Measurements from ENCODE around the gene PRDM16. TPM values are rescaled to one million over a fixed set of nuclear protein-coding genes. Genes with fewer than 3 reads are reported as not detected.

PRDM16 gene
- total RNA-seq, 1 experiment from 2014 or later, result 5.3 TPM

DNA sequence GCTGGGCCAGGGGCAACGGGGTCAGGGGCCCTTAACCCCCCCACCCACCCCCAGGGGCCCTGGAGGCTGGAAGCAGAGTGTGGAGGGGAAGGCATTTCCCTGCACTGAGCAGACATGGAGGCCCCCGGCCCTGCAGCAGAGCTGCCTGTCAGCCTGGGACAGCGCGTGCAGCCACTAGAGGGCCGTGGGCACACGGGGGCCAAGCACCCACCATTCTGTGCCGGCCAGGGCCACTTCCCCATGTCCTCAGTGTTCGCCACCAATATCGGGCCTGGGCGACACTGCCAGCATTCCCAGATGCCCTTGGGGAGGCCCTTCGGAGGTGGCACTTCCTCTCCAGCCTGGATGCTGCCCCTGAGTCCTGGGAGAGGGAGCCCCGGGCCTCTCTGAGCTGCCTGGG, 362.3 kb downstream of the PRDM16 start:
- H3K4me1 ChIP-seq, result no peaks in the 10 kb centered on the region
- H3K27me3 ChIP-seq (replicated peaks; ENCODE audit: control insufficient read depth, insufficient read depth, low read length), result no peaks in the 10 kb centered on the region
- Mint-ChIP-seq H3K4me3 (ENCODE audit: unreplicated experiment) (no peak overlapping the region), H3K27me3 (ENCODE audit: insufficient read depth, unreplicated experiment) (peaks cover 3% of the 10 kb centered on the region), H3K9me3 (ENCODE audit: unreplicated experiment) (no peaks in the 10 kb centered on the region), H3K4me1 (ENCODE audit: low read depth, unreplicated experiment) (no peaks in the 10 kb centered on the region), H3K27ac (ENCODE audit: unreplicated experiment) (no peak overlapping the region), H3K36me3 (ENCODE audit: insufficient read depth, unreplicated experiment) (no peaks in the 10 kb centered on the region)
- POLR2A ChIA-PET, result no interaction called here
- TF ChIP-seq, protein P1, sequence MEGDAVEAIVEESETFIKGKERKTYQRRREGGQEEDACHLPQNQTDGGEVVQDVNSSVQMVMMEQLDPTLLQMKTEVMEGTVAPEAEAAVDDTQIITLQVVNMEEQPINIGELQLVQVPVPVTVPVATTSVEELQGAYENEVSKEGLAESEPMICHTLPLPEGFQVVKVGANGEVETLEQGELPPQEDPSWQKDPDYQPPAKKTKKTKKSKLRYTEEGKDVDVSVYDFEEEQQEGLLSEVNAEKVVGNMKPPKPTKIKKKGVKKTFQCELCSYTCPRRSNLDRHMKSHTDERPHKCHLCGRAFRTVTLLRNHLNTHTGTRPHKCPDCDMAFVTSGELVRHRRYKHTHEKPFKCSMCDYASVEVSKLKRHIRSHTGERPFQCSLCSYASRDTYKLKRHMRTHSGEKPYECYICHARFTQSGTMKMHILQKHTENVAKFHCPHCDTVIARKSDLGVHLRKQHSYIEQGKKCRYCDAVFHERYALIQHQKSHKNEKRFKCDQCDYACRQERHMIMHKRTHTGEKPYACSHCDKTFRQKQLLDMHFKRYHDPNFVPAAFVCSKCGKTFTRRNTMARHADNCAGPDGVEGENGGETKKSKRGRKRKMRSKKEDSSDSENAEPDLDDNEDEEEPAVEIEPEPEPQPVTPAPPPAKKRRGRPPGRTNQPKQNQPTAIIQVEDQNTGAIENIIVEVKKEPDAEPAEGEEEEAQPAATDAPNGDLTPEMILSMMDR (IDR thresholded peaks at IDR 0.05; ENCODE audit: insufficient read depth in 1 of 2, low read depth in 1 of 2, low read length in 1 of 2, severe bottlenecking in 1 of 2, unreplicated experiment in 1 of 2), result peak in 1 of 2 experiments; percentile 46
- no peaks in the 10 kb centered on the region for H3K9me3 ChIP-seq
- CTCF ChIA-PET, result interaction anchor here (0.5 to 1.8 kb wide), 6 partner anchors 12 to 464 kb away, joined by 3 to 7 read pairs (median 3); no protein-coding TSS in a partner anchor
- no TSS peak for BruUV-seq (replicated peaks)
- peak in 1 of 2 experiments; percentile 48 for DNase-seq
- H3K36me3 ChIP-seq (ENCODE audit: control insufficient read depth, insufficient read depth, low read length), result no peaks in the 10 kb centered on the region
- no peak overlapping the region for H3K4me3 ChIP-seq (ENCODE audit: low read depth, low read length)
- intact Hi-C loops (cut with micrococcal nuclease; ENCODE audit: unreplicated experiment), result no loop called here

DNA sequence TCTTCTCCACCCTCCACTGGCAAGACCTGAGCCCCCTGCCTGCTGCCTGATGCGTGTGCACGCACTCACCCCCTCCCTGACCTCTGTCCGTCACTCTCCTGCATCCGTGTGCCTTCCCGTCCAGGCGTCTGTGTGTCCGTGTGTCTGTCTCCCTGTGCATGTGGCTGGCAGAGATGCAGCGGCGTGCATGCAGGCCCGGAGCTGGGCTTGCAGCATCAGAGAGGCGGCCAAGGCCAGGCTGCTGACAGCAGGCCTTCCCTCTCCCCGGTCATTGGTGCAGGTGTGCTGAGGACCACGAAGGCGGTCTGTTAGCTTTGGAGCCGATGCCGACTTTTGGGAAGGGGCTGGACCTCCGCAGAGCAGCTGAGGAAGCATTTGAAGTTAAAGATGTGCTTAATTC, 362.7 kb downstream of the PRDM16 start:
- TF ChIP-seq, protein P1 (IDR thresholded peaks at IDR 0.05; ENCODE audit: insufficient read depth in 1 of 2, low read depth in 1 of 2, low read length in 1 of 2, severe bottlenecking in 1 of 2, unreplicated experiment in 1 of 2), result no peak
- H3K36me3 ChIP-seq (ENCODE audit: control insufficient read depth, insufficient read depth, low read length), result no peaks in the 10 kb centered on the region
- H3K9me3 ChIP-seq, result no peaks in the 10 kb centered on the region
- no peaks in the 10 kb centered on the region for H3K9me3 Mint-ChIP-seq (ENCODE audit: unreplicated experiment)
- H3K36me3 Mint-ChIP-seq (ENCODE audit: insufficient read depth, unreplicated experiment), result no peaks in the 10 kb centered on the region
- H3K4me1 ChIP-seq, result no peaks in the 10 kb centered on the region
- intact Hi-C loops (cut with micrococcal nuclease; ENCODE audit: unreplicated experiment), result no loop called here
- no peak overlapping the region for H3K4me3 Mint-ChIP-seq (ENCODE audit: unreplicated experiment)
- H3K27me3 ChIP-seq (replicated peaks; ENCODE audit: control insufficient read depth, insufficient read depth, low read length), result no peaks in the 10 kb centered on the region
- DNase-seq, result no peak
- ChIA-PET POLR2A (no interaction called here), CTCF (interaction anchor here (0.6 to 1.8 kb wide), 6 partner anchors 11 to 465 kb away, joined by 3 to 7 read pairs (median 3); no protein-coding TSS in a partner anchor)
- no peaks in the 10 kb centered on the region for H3K4me1 Mint-ChIP-seq (ENCODE audit: low read depth, unreplicated experiment)
- no peak overlapping the region for H3K27ac Mint-ChIP-seq (ENCODE audit: unreplicated experiment)
- H3K27me3 Mint-ChIP-seq (ENCODE audit: insufficient read depth, unreplicated experiment), result peaks cover 3% of the 10 kb centered on the region
- no TSS peak for BruUV-seq (replicated peaks)
- no peak overlapping the region for H3K4me3 ChIP-seq (ENCODE audit: low read depth, low read length)

DNA sequence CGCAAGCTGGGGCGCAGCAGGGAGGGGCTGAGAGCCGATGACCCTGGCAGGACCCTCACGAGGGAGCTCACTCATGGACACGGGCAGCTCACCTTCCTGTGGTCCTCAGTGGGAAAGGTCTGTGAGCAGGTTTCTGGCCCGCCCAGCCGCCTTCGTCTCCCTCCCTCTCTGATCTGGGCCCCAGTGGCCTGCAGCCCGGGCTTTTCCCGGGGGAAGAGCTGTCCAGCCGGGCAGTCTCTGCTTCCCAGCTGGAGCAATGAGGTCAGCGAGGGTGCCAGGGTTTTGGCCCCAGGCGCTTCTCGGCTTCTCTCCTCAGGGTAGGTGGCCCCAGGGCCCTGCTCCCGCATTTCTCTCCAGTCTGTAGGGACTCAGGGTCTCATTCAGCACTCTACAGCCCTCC, 363.3 kb downstream of the PRDM16 start:
- BruUV-seq (replicated peaks), result no TSS peak
- no peak overlapping the region for H3K27ac Mint-ChIP-seq (ENCODE audit: unreplicated experiment)

More for the DNA sequence above, 363.3 kb downstream of the PRDM16 start:
- H3K27me3 ChIP-seq (replicated peaks; ENCODE audit: control insufficient read depth, insufficient read depth, low read length), result no peaks in the 10 kb centered on the region
- intact Hi-C loops (cut with micrococcal nuclease; ENCODE audit: unreplicated experiment), result no loop called here
- Mint-ChIP-seq H3K36me3 (ENCODE audit: insufficient read depth, unreplicated experiment) (no peaks in the 10 kb centered on the region), H3K4me1 (ENCODE audit: low read depth, unreplicated experiment) (no peaks in the 10 kb centered on the region), H3K9me3 (ENCODE audit: unreplicated experiment) (no peaks in the 10 kb centered on the region), H3K27me3 (ENCODE audit: insufficient read depth, unreplicated experiment) (peaks cover 3% of the 10 kb centered on the region), H3K4me3 (ENCODE audit: unreplicated experiment) (no peak overlapping the region)
- no peaks in the 10 kb centered on the region for H3K9me3 ChIP-seq
- no peak for DNase-seq
- TF ChIP-seq, protein P1 (IDR thresholded peaks at IDR 0.05; ENCODE audit: insufficient read depth in 1 of 2, low read depth in 1 of 2, low read length in 1 of 2, severe bottlenecking in 1 of 2, unreplicated experiment in 1 of 2), result no peak
- H3K4me1 ChIP-seq, result no peaks in the 10 kb centered on the region
- no peak overlapping the region for H3K4me3 ChIP-seq (ENCODE audit: low read depth, low read length)
- ChIA-PET POLR2A (no interaction called here), CTCF (interaction anchor here (0.7 to 1.8 kb wide), 4 partner anchors 11 to 39 kb away, joined by 3 to 7 read pairs (median 4); no protein-coding TSS in a partner anchor)
- no peaks in the 10 kb centered on the region for H3K36me3 ChIP-seq (ENCODE audit: control insufficient read depth, insufficient read depth, low read length)
